Tibial nerve (tissue), 4 donors: ENCODE results near the gene BSCL2.

Experiments
- CTCF ChIP-seq, 5 experiments: fragments of 200-600 bp in 3 of 5; fragments of 450-650 bp in 2 of 5; sonication (generic) in 3 of 5; IDR thresholded peaks; one replicate each; pipeline ENCODE4 v1.5.1; 2016 to 2019; ENCODE audit warnings: antibody characterized with exemption in 5 of 5, mild to moderate bottlenecking in 3 of 5, moderate library complexity in 2 of 5
- EP300 ChIP-seq, 2 donors: sonication (generic); formaldehyde crosslinking; IDR thresholded peaks; one replicate each; pipeline ENCODE4 v1.6.1; 2017; ENCODE audit warnings: antibody characterized with exemption in 2 of 2, mild to moderate bottlenecking in 1 of 2
- POLR2A ChIP-seq, 2 donors: fragments of 450-650 bp; IDR thresholded peaks; one replicate each; pipeline ENCODE4 v1.6.1; 2017; ENCODE audit warnings: antibody characterized with exemption in 2 of 2, mild to moderate bottlenecking in 2 of 2, moderate library complexity in 2 of 2

- TF ChIP-seq CTCF (IDR thresholded peaks at IDR 0.05) (no peak), EP300 (IDR thresholded peaks at IDR 0.05) (no peak), POLR2A (IDR thresholded peaks at IDR 0.05) (no peak)
Measured at GRCh38 chr11:62705413-62705812, 1.8 kb downstream of the BSCL2 start.
